ENCODE data around the gene RPS19BP1.

The RPS19BP1 gene

DNA sequence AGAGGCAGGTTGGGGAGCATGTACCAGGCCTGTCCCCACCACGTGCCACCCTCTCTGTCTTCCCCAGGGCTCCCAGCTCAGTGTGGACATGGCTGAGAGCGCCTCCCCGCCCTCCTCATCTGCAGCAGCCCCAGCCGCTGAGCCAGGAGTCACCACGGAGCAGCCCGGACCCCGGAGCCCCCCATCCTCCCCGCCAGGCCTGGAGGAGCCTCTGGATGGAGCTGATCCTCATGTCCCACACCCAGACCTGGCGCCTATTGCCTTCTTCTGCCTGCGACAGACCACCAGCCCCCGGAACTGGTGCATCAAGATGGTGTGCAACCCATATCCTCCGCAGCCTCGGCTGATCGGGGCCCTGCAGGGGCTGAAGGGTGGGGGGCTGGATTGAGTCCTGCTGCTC, 38.1 kb upstream of the RPS19BP1 start, which contains the start of gene CACNA1I:
TSS of gene CACNA1I (plus strand) at position 89 of the 400 bp plus-strand sequence. CDS start at position 89, 0 bp downstream.
- TF ChIP-seq EZH2 (IDR thresholded peaks at IDR 0.05; ENCODE audit: borderline replicate concordance, low read depth, low read length, severe bottlenecking) = no peak
- TF ChIP-seq, protein P1, sequence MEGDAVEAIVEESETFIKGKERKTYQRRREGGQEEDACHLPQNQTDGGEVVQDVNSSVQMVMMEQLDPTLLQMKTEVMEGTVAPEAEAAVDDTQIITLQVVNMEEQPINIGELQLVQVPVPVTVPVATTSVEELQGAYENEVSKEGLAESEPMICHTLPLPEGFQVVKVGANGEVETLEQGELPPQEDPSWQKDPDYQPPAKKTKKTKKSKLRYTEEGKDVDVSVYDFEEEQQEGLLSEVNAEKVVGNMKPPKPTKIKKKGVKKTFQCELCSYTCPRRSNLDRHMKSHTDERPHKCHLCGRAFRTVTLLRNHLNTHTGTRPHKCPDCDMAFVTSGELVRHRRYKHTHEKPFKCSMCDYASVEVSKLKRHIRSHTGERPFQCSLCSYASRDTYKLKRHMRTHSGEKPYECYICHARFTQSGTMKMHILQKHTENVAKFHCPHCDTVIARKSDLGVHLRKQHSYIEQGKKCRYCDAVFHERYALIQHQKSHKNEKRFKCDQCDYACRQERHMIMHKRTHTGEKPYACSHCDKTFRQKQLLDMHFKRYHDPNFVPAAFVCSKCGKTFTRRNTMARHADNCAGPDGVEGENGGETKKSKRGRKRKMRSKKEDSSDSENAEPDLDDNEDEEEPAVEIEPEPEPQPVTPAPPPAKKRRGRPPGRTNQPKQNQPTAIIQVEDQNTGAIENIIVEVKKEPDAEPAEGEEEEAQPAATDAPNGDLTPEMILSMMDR (IDR thresholded peaks at IDR 0.05; ENCODE audit: borderline replicate concordance, extremely low read depth, low read length, poor library complexity, severe bottlenecking) = no peak

DNA sequence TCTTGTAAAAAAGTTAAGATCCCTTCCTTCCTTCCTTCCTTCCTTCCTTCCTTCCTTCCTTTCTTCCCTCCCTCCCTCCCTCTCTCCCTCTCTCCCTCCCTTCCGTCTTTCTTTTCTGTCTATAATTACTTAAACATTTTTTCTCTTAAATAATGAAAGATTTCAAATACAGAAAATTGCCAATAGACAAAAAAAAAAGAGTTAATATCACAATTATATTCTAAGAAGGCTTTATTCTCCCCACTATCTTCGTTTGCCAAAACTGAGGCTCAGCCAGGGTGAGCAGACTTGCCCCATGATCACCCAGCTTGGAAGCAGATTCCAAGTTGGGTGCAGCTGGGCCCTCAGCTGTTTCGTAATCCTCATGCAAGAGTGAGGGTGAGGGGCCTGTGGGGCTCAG, 37.7 kb upstream of the RPS19BP1 start:
- Histone ChIP-seq H3K4me3 (ENCODE audit: low read depth in 1 of 2, low read length in 2 of 2) (no peak overlapping the region), H3K9me3 (ENCODE audit: insufficient read depth, low read length, severe bottlenecking) (no peaks in the 10 kb centered on the region), H3K36me3 (ENCODE audit: insufficient read depth, low read length) (no peaks in the 10 kb centered on the region), H3K4me1 (ENCODE audit: insufficient read depth, low read length) (peaks cover 22% of the 10 kb centered on the region), H3K9ac (ENCODE audit: low read depth, low read length) (no peak overlapping the region), H3K27me3 (ENCODE audit: insufficient read depth, low read length, poor library complexity) (no peaks in the 10 kb centered on the region), H4K20me1 (ENCODE audit: insufficient read depth, low read length) (no peaks in the 10 kb centered on the region), H3K4me2 (ENCODE audit: insufficient read depth, low read length) (no peak overlapping the region), H2AFZ (ENCODE audit: low read depth, low read length) (no peak overlapping the region), H3K79me2 (ENCODE audit: insufficient read depth, low read length) (no peaks in the 10 kb centered on the region), H3K27ac (ENCODE audit: low read length) (no peak overlapping the region)
- no peak for ATAC-seq (ENCODE audit: insufficient read depth, low read depth)
- TF ChIP-seq EZH2 (IDR thresholded peaks at IDR 0.05; ENCODE audit: borderline replicate concordance, low read depth, low read length, severe bottlenecking) = no peak
- TF ChIP-seq, protein P1 (IDR thresholded peaks at IDR 0.05; ENCODE audit: borderline replicate concordance, extremely low read depth, low read length, poor library complexity, severe bottlenecking) = no peak
- no peak for DNase-seq

More for the DNA sequence above, 38.1 kb upstream of the RPS19BP1 start, which contains the start of gene CACNA1I:
- Histone ChIP-seq H3K4me2 (ENCODE audit: insufficient read depth, low read length) (no peak within 1 kb of the TSS), H2AFZ (ENCODE audit: low read depth, low read length) (no peak within 1 kb of the TSS), H3K27me3 (ENCODE audit: insufficient read depth, low read length, poor library complexity) (no peaks in the 10 kb centered on the region), H3K4me1 (ENCODE audit: insufficient read depth, low read length) (peaks cover 22% of the 10 kb centered on the region), H3K4me3 (ENCODE audit: low read depth in 1 of 2, low read length in 2 of 2) (no peak within 1 kb of the TSS), H3K27ac (ENCODE audit: low read length) (no peak within 1 kb of the TSS), H3K9ac (ENCODE audit: low read depth, low read length) (no peak within 1 kb of the TSS), H3K79me2 (ENCODE audit: insufficient read depth, low read length) (no peaks in the 10 kb centered on the region), H4K20me1 (ENCODE audit: insufficient read depth, low read length) (no peaks in the 10 kb centered on the region), H3K9me3 (ENCODE audit: insufficient read depth, low read length, severe bottlenecking) (no peaks in the 10 kb centered on the region), H3K36me3 (ENCODE audit: insufficient read depth, low read length) (no peaks in the 10 kb centered on the region)
- no peak for ATAC-seq (ENCODE audit: insufficient read depth, low read depth)
- no peak for DNase-seq

DNA sequence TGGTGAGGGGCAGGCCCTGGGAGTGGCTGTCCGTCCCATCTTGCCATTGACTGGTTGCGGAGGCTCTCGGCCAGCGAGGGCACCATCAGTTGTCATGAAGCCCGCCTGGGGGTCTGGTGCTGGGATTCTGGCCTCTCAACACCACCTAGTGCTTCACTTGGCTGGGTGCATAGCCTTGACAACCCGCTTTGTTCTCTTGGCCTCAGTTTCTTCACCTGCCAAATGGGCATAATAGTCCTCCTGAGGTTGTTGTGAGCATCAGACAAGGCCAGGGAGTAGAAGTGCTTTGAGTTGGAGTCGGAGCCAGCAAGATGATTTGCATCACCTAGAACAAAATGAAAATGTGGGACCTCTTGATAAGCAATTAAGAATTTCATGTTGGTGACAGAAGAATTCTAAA, 36.5 kb upstream of the RPS19BP1 start:
- Histone ChIP-seq H4K20me1 (ENCODE audit: insufficient read depth, low read length) (no peaks in the 10 kb centered on the region), H3K36me3 (ENCODE audit: insufficient read depth, low read length) (no peaks in the 10 kb centered on the region), H3K4me1 (ENCODE audit: insufficient read depth, low read length) (peaks cover 22% of the 10 kb centered on the region), H3K27ac (ENCODE audit: low read length) (no peak overlapping the region), H3K79me2 (ENCODE audit: insufficient read depth, low read length) (no peaks in the 10 kb centered on the region), H3K27me3 (ENCODE audit: insufficient read depth, low read length, poor library complexity) (no peaks in the 10 kb centered on the region), H3K4me2 (ENCODE audit: insufficient read depth, low read length) (no peak overlapping the region), H3K4me3 (ENCODE audit: low read depth in 1 of 2, low read length in 2 of 2) (no peak overlapping the region), H2AFZ (ENCODE audit: low read depth, low read length) (no peak overlapping the region), H3K9ac (ENCODE audit: low read depth, low read length) (no peak overlapping the region), H3K9me3 (ENCODE audit: insufficient read depth, low read length, severe bottlenecking) (no peaks in the 10 kb centered on the region)
- DNase-seq (no peak), ATAC-seq (ENCODE audit: insufficient read depth, low read depth) (no peak)
- TF ChIP-seq, protein P1 (IDR thresholded peaks at IDR 0.05; ENCODE audit: borderline replicate concordance, extremely low read depth, low read length, poor library complexity, severe bottlenecking) = no peak
- no peak for TF ChIP-seq EZH2 (IDR thresholded peaks at IDR 0.05; ENCODE audit: borderline replicate concordance, low read depth, low read length, severe bottlenecking)

Data from DND-41 (cell line).